A673 (cell line): ENCODE results near the gene CSNK2B. TPM values are rescaled to one million over a fixed set of nuclear protein-coding genes. Genes with fewer than 3 reads are reported as not detected.

ENCODE experiments used
- BruUV-seq: library from RNA; stranded (reverse); fragments of 400-500 nt; replicated peaks from 2 replicates; lab custom pipeline; 2021; lab: Mats Ljungman, UMichigan
- CTCF ChIA-PET: fragments of 300-600 bp; sonication (Branson Sonifier 250); formaldehyde crosslinking; loops from one replicate; lab custom pipeline; 2022; ENCODE audit warnings: antibody characterized with exemption; lab: Charles Lee
- POLR2A ChIA-PET: fragments of 300-600 bp; sonication (Branson Sonifier 250); formaldehyde crosslinking; loops from one replicate; lab custom pipeline; 2022; ENCODE audit warnings: antibody characterized with exemption; ENCODE audit not compliant: low non-redundant PET; lab: Charles Lee
- DNase-seq: peaks from one replicate; pipeline ENCODE4 v3.0.0-alpha.2; 2015; ENCODE audit warnings: low spot score
- H3K27ac ChIP-seq: fragments of 200-600 bp; sonication (generic); 2 replicates; pipeline ENCODE4 v1.5.1; 2016; ENCODE audit warnings: mixed run types, low read depth, mild to moderate bottlenecking, mixed read lengths, antibody characterized with exemption, low read length; ENCODE audit not compliant: poor library complexity, severe bottlenecking
- H3K27me3 ChIP-seq: fragments of 200-600 bp; sonication (generic); replicated peaks from 2 replicates; pipeline ENCODE4 v1.6.1; 2017; ENCODE audit warnings: mixed run types, low read depth, mild to moderate bottlenecking, mixed read lengths, antibody characterized with exemption, low read length; ENCODE audit not compliant: insufficient read depth, poor library complexity
- H3K36me3 ChIP-seq: fragments of 200-600 bp; sonication (generic); 2 replicates; pipeline ENCODE4 v1.6.1; 2016; ENCODE audit warnings: mixed run types, mild to moderate bottlenecking, mixed read lengths, antibody characterized with exemption, low read length; ENCODE audit not compliant: insufficient read depth, poor library complexity, severe bottlenecking
- H3K4me1 ChIP-seq: fragments of 200-600 bp; sonication (generic); 2 replicates; pipeline ENCODE4 v1.6.1; 2017; ENCODE audit warnings: mixed run types, mild to moderate bottlenecking, mixed read lengths, antibody characterized with exemption, low read length; ENCODE audit not compliant: insufficient read depth, poor library complexity, severe bottlenecking
- H3K4me3 ChIP-seq: fragments of 200-600 bp; sonication (generic); 2 replicates; pipeline ENCODE4 v1.5.1; 2016; ENCODE audit warnings: low read depth, mixed run types, mild to moderate bottlenecking, mixed read lengths, low read length; ENCODE audit not compliant: poor library complexity, severe bottlenecking
- H3K9me3 ChIP-seq: fragments of 200-600 bp; sonication (generic); 2 replicates; pipeline ENCODE4 v1.6.1; 2016; ENCODE audit warnings: mixed run types, low read depth, mild to moderate bottlenecking, mixed read lengths, antibody characterized with exemption, low read length; ENCODE audit not compliant: poor library complexity, severe bottlenecking
- CTCF ChIP-seq: fragments of 300-800, 200-600 bp; sonication (generic); conservative IDR thresholded peaks from 2 replicates; pipeline ENCODE4 v1.5.1; 2017; ENCODE audit warnings: low read depth, mild to moderate bottlenecking, antibody characterized with exemption, low read length, moderate library complexity, mixed read lengths
- EZH2 ChIP-seq: fragments of 200-600 bp; sonication (generic); IDR thresholded peaks from 2 replicates; pipeline ENCODE4 v1.6.1; 2017; ENCODE audit warnings: borderline replicate concordance, low read depth, mild to moderate bottlenecking, mixed read lengths, antibody characterized with exemption, low read length; ENCODE audit not compliant: poor library complexity, severe bottlenecking
- intact Hi-C: fragments of 100-400 bp; cut with micrococcal nuclease; formaldehyde crosslinking; loops from one replicate; pipeline ENCODE4 v1.10.0; 2022; ENCODE audit not compliant: unreplicated experiment
- total RNA-seq: library from RNA; stranded (reverse); gene quantifications from 2 replicates; pipeline ENCODE4 v1.2.3, GENCODE V29; 2021

Gene CSNK2B
- total RNA-seq, 1 experiment from 2014 or later: 253 TPM

DNA sequence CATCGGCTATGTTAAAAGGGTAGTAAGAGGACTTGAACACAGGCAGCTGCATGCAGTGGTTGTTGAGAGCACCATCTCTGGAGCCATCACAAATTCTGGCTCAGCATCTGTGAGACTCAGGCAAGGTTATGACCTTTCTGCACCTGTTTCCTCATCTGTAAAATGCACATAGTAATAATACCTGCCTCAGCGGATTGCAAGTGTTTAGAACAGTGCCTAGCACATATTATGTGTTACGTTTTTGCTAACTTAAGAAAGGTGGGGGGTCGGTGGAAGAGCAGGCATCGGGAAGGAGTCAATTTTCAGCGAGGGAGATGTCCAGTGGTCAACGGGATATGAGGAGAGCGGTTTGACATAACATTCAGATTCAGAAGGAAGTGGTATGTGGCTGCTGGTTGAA is 12.1 kb downstream of the CSNK2B start:
- DNase-seq: no peak

GRCh38 chr6:31680226-31681134 is 14.6 kb downstream of the CSNK2B start, which contains the start of gene LY6G5C:
Gene LY6G5C, minus strand, starts transcription at chr6:31681067. Its CDS starts 694 bp downstream, at chr6:31680373.
- peak; percentile 70 for TF ChIP-seq CTCF
- TF ChIP-seq EZH2: no peak
- ChIA-PET CTCF (interaction anchor here (0.6 kb wide), 2 partner anchors 119 to 774 kb away, joined by 3 to 4 read pairs; no protein-coding TSS in a partner anchor), POLR2A (interaction anchor here (0.7 to 1.0 kb wide), 2 partner anchors 23 to 134 kb away, joined by 3 read pairs; partner anchors contain the start of genes ABHD16A and ATP6V1G2)
- Histone ChIP-seq H3K27me3 (no peaks in the 10 kb centered on the region), H3K4me1 (no peaks in the 10 kb centered on the region), H3K27ac (peak within 1 kb of the TSS; percentile 68), H3K4me3 (peak within 1 kb of the TSS; percentile 53), H3K9me3 (no peaks in the 10 kb centered on the region), H3K36me3 (no peaks in the 10 kb centered on the region)
- DNase-seq: peak; percentile 86
- intact Hi-C loops: loop anchor here (2.0 to 10.0 kb wide), 2 partner anchors 150 to 274 kb away; partner anchors contain the start of genes NELFE and SKIC2
- BruUV-seq: TSS peak; percentile 68

More for the DNA sequence above, 12.1 kb downstream of the CSNK2B start:
- H3K4me1 ChIP-seq: no peaks in the 10 kb centered on the region
- no peak overlapping the region for H3K4me3 ChIP-seq
- H3K27ac ChIP-seq: no peak overlapping the region
- intact Hi-C loops: no loop called here
- no peaks in the 10 kb centered on the region for H3K36me3 ChIP-seq
- BruUV-seq: no TSS peak
- TF ChIP-seq CTCF: no peak
- no peak for TF ChIP-seq EZH2
- H3K27me3 ChIP-seq: no peaks in the 10 kb centered on the region
- no peaks in the 10 kb centered on the region for H3K9me3 ChIP-seq
- CTCF ChIA-PET: no interaction called here
- POLR2A ChIA-PET: no interaction called here

GRCh38 chr6:31681135-31681671 is 15.3 kb downstream of the CSNK2B start:
- DNase-seq: peak; percentile 75
- Histone ChIP-seq H3K9me3 (no peaks in the 10 kb centered on the region), H3K4me3 (peak overlapping the region; percentile 53), H3K27ac (peak overlapping the region; percentile 68), H3K4me1 (no peaks in the 10 kb centered on the region), H3K36me3 (no peaks in the 10 kb centered on the region), H3K27me3 (no peaks in the 10 kb centered on the region)
- TF ChIP-seq CTCF (no peak), EZH2 (no peak)
- no TSS peak for BruUV-seq
- POLR2A ChIA-PET: interaction anchor here (0.7 to 1.0 kb wide), 2 partner anchors 22 to 135 kb away, joined by 3 read pairs; partner anchors contain the start of genes ABHD16A and ATP6V1G2
- intact Hi-C loops: loop anchor here (2.0 to 10.0 kb wide), 2 partner anchors 150 to 274 kb away; partner anchors contain the start of genes NELFE and SKIC2
- CTCF ChIA-PET: interaction anchor here (0.5 to 0.6 kb wide), 3 partner anchors 30 to 775 kb away, joined by 3 to 4 read pairs (median 3); no protein-coding TSS in a partner anchor
